ENCODE data around the gene VAMP5.
"Not testable (repeated sequence)": the region's sequence is repeated elsewhere in the genome, so short reads cannot be mapped to it uniquely, and the experiment has no call there.

The VAMP5 gene

GRCh38 chr2:85584857-85585780 is 888 bp downstream of the VAMP5 start:
- no peak for DNase-seq

- DNase-seq, result no peak
These were observed 1.5 kb downstream of the VAMP5 start for GRCh38 chr2:85585781-85586105.

GRCh38 chr2:85588236-85588635 is 4.0 kb downstream of the VAMP5 start:
- DNase-seq, result no peak

- no peak for DNase-seq
These were observed 4.4 kb downstream of the VAMP5 start for GRCh38 chr2:85588645-85589044.

DNA sequence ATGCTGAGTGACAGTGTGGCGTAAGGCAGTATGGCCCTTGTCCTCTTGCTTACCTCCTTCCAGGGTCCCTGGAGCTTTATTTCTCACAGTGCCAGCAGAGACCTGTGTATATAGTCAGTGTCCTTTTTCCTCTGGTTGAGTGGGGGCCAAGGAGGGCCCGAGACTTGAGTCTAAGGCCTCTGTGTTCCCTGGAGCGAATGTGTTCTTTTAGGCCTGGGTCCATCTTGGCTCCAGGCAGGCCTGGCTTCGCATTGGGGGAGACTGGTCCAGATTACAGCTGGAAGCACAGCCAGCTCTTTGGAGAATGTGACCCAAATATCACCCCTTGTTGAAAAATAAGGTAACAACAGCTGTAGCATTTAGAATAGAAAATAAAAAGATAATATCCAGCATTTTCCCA is 5.0 kb downstream of the VAMP5 start:
- DNase-seq, result no peak

DNA sequence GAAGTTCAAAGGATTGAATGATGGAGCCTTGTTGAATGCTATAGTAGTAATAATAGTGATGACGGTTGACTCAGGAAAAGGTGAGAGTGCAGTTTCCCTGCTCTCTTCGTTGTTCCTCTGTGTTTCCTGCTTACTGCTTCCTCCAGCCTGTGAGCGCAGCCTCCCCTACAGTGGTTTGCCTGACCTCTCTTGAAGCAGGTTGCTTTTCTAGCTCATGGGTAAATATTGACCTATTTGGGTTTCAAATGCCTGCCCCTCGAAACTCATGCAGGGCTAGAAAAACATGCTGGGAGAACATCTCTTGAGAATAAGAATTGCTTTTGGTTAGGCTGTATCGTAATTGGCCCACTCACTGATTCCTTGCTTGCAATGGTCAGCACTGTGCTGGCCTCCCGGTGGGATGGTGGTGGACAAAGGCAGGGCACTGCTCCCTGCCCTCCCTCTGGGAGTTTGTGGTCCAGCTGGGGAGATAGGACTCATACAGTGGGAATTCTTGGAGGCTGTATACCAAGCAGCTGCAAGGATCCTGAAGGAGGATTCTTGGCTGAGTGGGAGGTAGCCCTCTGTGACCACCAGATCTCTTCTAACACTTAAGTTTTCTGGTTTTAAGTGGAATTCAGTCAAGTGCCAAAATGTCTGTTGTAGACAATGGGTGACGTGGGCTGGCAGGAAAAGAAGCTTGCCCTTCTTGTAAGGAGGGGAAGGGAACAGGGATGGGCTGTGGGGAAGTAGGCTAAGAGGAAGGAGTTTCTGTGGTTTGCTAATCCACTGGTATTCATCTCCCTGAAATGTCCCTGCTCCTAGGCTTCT is 6.0 kb downstream of the VAMP5 start:
- no peak for DNase-seq

GRCh38 chr2:85590950-85591349 is 6.7 kb downstream of the VAMP5 start:
- DNase-seq, result no peak

GRCh38 chr2:85591563-85591962 is 7.3 kb downstream of the VAMP5 start:
- no peak for DNase-seq

DNA sequence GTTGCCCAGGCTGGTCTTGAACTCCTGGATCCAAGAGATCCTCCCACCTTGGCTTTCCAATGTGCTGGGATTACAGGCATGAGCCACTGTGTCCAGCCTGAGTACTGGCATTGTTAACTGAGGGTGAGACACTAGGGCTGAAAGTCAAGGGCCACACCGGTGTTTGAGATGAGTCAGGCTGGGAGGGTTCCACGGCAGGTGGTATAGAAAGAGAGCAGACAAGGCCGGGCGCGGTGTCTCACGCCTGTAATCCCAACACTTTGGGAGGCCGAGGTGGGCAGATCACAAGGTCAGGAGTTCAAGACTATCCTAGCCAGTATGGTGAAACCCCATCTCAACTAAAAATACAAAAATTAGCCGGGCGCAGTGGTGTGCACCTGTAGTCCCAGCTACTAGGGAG is 8.1 kb downstream of the VAMP5 start:
- not testable (repeated sequence) for DNase-seq

DNA sequence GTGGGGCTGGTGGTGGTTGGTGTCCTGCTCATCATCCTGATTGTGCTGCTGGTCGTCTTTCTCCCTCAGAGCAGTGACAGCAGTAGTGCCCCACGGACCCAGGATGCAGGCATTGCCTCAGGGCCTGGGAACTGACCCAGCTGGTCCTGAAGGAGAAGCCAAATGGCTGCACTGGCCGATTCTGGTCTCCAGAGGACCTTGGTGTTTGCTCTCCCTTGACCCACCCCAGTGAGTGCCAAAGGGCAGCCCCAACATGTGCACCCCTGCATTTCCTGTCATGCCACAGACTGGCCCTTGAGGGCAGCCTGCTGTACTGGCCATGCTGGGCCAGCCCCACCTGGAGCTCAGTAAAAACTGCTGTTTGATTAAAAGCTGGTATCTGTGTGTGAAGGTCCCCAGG is 8.8 kb downstream of the VAMP5 start:
- no peak for DNase-seq

- DNase-seq, result no peak
These were observed 10.6 kb downstream of the VAMP5 start for GRCh38 chr2:85594715-85595300.

DNA sequence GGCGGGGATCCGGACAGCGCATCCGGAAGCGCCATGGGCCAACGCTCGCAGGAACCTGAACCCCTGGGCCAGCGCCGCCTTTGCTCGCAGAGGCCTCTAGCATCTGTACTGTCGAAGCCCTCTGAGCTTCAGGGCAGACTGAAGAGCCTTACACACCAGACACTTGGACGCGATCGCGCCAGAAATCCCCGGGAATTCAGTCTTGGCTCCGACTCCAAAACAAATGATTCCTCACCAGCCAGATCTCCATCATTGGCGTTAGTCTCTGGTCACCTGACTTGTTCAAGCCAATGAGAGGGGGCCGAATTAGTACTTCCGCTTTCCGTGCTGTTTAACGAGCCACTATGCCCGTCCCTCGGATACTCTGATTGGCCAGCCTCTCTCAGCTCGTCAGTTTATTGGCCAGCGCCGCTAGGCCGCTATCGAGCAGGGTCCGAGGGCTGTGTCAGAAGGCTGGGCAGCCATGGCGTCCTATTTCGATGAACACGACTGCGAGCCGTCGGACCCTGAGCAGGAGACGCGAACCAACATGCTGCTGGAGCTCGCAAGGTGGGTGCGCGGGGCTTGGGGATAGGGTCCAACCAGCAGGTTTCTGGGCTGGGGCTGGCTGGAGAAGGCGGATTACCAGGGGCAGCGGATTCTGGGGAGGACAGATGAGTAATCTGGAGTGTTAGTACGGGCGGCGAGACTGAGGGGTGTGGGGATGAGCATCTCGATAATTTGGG is 11.2 kb downstream of the VAMP5 start, which contains the start of gene RNF181:
RNF181 (plus strand) TSS at position 445 of the 725 bp plus-strand sequence; CDS start at position 464, 19 bp downstream.
- peak; percentile 96 for DNase-seq

GRCh38 chr2:85596026-85596333 is 11.7 kb downstream of the VAMP5 start:
- DNase-seq, result no peak

GRCh38 chr2:85596486-85597143 is 12.4 kb downstream of the VAMP5 start:
- no peak for DNase-seq

GRCh38 chr2:85597241-85597640 is 13.0 kb downstream of the VAMP5 start:
- no peak for DNase-seq

DNA sequence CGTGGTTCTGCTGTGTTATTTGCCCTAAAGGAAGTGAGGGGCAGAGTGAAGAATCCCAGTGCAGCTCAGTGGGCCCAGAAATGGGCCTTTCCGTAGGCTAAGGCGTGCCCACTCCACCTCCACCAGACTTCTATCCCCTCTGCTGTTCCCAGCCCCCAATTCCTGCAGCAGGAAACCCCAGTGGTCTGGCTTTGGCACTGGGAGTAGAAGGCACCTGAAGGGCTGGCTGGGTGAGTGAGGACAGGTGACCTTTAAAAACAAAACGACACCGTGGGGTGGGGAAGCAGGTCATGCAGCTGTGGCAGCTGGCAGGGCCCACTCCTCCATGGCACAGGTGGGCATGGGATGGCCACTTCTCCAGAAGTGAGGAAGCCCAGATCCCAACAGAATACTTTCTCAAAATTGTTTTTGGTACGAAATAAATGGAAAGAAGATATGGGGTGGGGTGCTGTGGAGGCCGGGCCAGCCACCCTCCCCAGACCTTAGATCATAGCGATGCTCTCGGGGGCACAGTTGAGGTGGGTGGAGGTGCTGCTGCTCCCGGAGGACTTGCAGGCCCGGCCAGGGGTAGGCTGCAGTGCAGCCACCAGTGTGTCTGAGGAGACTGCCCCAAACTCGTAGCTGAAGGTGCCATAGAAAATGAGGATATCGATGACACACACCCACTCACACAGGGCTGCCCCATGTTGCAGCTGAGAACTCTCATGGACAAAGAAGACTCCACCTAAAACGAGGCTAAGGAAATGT is 14.5 kb downstream of the VAMP5 start:
- no peak for DNase-seq

GRCh38 chr2:85599468-85600234 is 15.4 kb downstream of the VAMP5 start:
- DNase-seq, result no peak

GRCh38 chr2:85600235-85600575 is 16.0 kb downstream of the VAMP5 start:
- no peak for DNase-seq

- DNase-seq, result no peak
These were observed 16.9 kb downstream of the VAMP5 start for GRCh38 chr2:85600951-85601770.

All from CD4-positive, alpha-beta T cell treated with Interleukin-21 for 1 hour (primary cell).